Mucosa of rectum (tissue), 2 donors: ENCODE data around the gene TKT.

Experiments used
- H3K27ac ChIP-seq, 2 donors: one replicate each; pipeline ENCODE4 v1.7.0; 2013; ENCODE audit warnings: inconsistent platforms in 2 of 2, low read depth in 2 of 2, low read length in 2 of 2
- H3K27me3 ChIP-seq, 2 donors: one replicate each; pipeline ENCODE4 v1.7.0; 2013; ENCODE audit warnings: low read length in 2 of 2; ENCODE audit not compliant: control insufficient read depth in 2 of 2, insufficient read depth in 2 of 2
- H3K36me3 ChIP-seq, 2 donors: one replicate each; pipeline ENCODE4 v1.7.0; 2013; ENCODE audit warnings: low read length in 2 of 2; ENCODE audit not compliant: control insufficient read depth in 2 of 2, insufficient read depth in 2 of 2
- H3K4me1 ChIP-seq, 2 donors: one replicate each; pipeline ENCODE4 v1.7.0; 2013; ENCODE audit warnings: low read length in 2 of 2, mild to moderate bottlenecking in 1 of 2; ENCODE audit not compliant: control insufficient read depth in 2 of 2, insufficient read depth in 2 of 2
- H3K4me3 ChIP-seq, 2 donors: one replicate each; pipeline ENCODE4 v1.7.0; 2013; ENCODE audit warnings: low read length in 2 of 2
- H3K9ac ChIP-seq, 2 donors: one replicate each; pipeline ENCODE4 v1.7.0; 2013; ENCODE audit warnings: low read length in 2 of 2, low read depth in 1 of 2, mild to moderate bottlenecking in 1 of 2
- H3K9me3 ChIP-seq, 2 donors: one replicate each; pipeline ENCODE4 v1.7.0; 2013; ENCODE audit warnings: low read length in 2 of 2; ENCODE audit not compliant: control insufficient read depth in 2 of 2
- donor health status: healthy.
- donor health status: Normal muscosa, but diverticular disease.

The TKT gene

DNA sequence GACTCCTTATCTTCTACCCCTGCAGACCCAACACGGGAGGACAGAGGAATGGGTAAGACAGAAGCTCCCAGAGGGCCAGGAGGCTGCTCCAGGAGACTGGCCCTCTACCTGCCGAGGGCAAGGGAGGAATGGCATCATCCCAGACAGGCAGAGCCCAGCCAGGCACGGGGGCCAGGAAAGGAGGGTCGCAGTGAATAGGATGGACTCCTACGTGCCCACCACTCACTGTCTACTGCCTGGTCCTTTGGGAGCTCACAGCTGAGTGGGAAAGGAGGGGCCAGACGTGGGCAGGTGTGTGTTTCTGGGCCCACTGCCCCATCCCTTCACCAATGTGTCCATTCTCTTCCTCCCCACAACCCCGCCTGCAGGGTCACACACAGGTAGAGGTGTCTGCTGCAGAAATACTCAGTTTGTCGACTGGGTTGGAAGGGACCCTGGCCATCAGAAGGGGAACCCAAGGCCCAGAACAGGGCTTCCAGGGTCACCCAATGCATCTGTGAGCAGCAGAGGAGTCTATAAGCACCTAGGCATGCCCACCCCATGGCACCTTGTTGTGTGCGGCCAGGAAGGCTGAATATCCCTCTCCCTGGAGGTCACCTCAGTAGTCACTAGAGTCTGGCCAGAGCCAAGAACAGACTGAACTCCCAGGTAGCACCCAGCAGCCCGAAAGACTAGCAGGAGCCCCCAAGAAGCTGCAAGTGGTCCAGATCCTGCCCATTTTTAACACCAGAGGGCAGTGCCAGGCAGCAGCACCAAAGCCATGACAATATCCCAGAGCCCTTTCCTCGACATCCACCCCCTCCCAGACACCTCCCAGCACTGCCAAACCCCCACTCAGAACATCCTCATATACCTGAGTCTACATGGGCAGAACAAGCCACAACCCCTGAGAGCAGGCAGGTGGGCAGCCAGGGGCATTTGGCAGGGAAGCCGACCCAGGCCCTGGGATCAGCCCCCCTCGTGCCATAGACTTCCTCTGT lies 24.0 kb downstream of the TKT start:
- Histone ChIP-seq H3K4me1 (peaks cover 9 to 11% of the 10 kb centered on the region in 2 donors), H3K9me3 (no peaks in the 10 kb centered on the region), H3K27me3 (no peaks in the 10 kb centered on the region), H3K9ac (no peak overlapping the region), H3K27ac (no peak overlapping the region), H3K36me3 (peaks cover 70 to 76% of the 10 kb centered on the region in 2 donors), H3K4me3 (no peak overlapping the region)

DNA sequence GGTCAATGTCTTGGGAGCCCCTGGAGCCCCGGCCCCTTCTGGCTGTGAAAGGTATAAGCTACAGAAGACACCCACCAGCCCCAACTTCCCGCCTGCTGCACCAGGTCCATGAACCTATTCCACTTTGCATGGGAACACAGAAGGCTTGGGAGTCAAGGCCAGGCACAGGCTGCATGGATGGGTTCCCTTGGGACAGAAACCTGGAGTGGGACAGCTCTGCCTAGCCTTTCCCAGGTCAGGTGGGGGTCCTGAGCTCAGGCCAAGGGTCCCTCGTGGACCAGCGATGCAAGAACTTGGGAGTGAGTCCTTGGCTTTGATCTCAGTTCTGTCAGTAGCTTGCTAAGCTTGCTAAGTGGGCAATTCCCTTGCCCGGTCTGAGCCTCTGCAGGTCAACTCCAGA lies 25.0 kb downstream of the TKT start:
- H3K9me3 ChIP-seq = no peaks in the 10 kb centered on the region
- H3K9ac ChIP-seq = no peak overlapping the region
- H3K4me1 ChIP-seq = peaks cover under 1% of the 10 kb centered on the region in 2 donors
- peaks cover 77 to 82% of the 10 kb centered on the region in 2 donors for H3K36me3 ChIP-seq
- no peak overlapping the region for H3K27ac ChIP-seq
- no peaks in the 10 kb centered on the region for H3K27me3 ChIP-seq
- H3K4me3 ChIP-seq = no peak overlapping the region

DNA sequence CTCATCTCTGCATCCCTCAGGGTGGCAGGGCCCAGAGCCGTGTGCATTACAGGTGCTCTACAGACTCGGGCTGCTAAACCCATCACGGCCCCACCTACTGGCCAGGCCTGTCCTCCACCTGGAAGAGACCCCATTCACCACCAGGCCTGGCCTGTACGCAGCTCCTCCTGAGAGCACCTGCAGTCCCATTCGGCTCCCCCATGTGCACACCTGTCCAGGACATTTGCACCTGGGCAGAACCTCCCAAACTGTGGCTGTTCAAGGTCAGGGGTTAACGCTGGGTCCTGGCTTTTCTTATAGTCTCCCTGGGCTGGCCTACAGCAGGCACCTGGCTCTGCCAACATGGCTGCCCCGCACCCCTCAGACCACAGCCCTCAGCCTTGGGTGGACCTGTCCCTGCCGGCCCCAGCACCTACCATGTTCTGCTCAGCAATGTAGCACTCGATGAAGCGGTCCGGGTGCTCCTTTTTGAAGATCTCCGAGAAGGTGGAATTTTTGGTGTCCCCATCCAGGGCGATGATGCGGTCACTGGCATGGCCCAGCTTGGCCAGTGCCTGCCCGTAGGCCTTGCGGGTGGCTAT lies 25.7 kb downstream of the TKT start:
- Histone ChIP-seq H3K27me3 (no peaks in the 10 kb centered on the region), H3K36me3 (peaks cover 80 to 84% of the 10 kb centered on the region in 2 donors), H3K27ac (no peak overlapping the region), H3K9me3 (no peaks in the 10 kb centered on the region), H3K9ac (no peak overlapping the region), H3K4me3 (no peak overlapping the region), H3K4me1 (no peaks in the 10 kb centered on the region)

DNA sequence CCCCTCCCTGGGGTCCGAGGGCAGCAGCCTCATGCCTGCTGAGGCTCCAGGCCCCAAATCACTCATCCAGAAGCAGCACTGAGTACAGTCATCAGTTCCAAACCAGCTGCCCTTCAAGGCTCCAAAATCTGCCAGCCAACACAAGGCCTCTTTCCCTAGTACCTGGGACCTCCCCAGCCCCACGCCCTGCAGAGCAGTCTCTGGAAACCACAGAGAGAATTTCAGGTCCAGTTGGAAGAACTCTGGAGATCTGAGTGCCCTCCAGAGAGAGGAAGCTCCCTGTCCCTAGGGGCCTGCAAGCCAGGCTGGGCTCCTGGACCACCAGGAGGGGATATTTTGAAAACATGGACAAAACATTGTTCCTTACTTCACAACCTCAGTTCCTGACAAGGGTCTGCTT lies 26.2 kb downstream of the TKT start:
- Histone ChIP-seq H3K27me3 (no peaks in the 10 kb centered on the region), H3K27ac (no peak overlapping the region), H3K4me3 (no peak overlapping the region), H3K36me3 (peaks cover 83 to 86% of the 10 kb centered on the region in 2 donors), H3K9me3 (no peaks in the 10 kb centered on the region), H3K4me1 (no peaks in the 10 kb centered on the region), H3K9ac (no peak overlapping the region)

DNA sequence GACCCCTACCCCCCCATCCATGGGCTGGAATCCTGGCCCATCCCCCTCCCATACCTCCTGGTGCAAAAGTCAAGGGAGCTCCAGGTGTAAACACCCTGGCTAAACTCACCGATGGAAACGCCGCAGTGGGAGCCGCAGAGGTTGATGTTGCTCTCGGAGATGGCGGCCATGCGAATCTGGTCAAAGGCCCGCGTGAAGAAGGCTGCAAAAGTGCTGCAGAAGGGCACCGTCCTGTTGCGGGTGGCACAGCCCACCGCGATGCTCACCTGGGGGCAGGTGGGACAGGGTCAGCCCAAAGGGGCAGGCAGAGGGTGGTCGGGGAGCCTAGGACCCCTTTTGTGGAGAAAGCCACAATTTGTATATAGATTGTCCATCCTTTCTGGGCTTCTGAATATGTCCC lies 26.7 kb downstream of the TKT start:
- Histone ChIP-seq H3K9ac (no peak overlapping the region), H3K4me3 (no peak overlapping the region), H3K27me3 (no peaks in the 10 kb centered on the region), H3K4me1 (no peaks in the 10 kb centered on the region), H3K36me3 (peaks cover 82 to 87% of the 10 kb centered on the region in 2 donors), H3K27ac (no peak overlapping the region), H3K9me3 (no peaks in the 10 kb centered on the region)

DNA sequence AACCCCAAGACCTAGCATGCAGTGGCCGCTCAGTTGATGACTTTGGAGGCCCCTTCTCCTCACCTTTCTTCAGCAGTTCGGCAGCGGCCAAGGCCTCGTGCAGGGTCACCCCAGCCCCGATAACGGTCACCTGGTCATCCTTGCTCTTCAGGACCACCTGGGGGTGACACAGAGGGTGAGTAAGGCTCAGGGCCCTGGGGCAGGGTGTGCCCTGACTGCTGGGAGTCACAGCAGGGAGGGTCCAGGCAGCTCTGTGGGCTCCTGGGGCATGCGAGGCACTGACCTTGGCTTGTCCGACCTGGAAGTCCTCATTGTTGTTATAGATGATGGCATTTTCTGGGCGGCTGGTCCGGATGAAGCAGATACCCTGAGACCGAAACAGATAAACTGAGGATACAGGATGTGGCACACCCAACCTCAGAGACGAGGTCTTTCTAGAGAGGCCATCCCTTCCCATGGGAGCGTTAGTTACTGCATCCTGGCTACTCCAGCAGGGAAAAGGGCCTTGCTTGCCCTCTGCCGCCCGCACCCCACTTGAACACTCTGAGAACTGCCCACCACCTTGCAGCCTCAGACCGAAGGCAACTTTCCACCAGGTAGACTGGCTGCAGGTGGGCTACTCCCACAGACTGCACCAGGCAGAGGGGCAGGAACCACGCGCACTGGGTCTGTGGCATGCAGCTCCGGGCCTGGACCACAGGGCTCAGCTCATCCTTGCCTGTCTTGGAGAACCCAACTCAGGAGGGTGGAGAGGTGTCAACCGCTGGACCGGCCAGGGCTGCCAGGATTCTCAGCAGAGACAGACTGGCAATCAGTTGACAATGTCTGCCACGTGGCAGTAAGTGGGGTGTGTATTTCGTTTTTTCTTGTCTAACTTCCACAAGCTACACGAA lies 27.6 kb downstream of the TKT start:
- Histone ChIP-seq H3K9ac (no peak overlapping the region), H3K27ac (no peak overlapping the region), H3K4me1 (no peaks in the 10 kb centered on the region), H3K4me3 (no peak overlapping the region), H3K27me3 (no peaks in the 10 kb centered on the region), H3K9me3 (no peaks in the 10 kb centered on the region), H3K36me3 (peaks cover 81 to 85% of the 10 kb centered on the region in 2 donors)

DNA sequence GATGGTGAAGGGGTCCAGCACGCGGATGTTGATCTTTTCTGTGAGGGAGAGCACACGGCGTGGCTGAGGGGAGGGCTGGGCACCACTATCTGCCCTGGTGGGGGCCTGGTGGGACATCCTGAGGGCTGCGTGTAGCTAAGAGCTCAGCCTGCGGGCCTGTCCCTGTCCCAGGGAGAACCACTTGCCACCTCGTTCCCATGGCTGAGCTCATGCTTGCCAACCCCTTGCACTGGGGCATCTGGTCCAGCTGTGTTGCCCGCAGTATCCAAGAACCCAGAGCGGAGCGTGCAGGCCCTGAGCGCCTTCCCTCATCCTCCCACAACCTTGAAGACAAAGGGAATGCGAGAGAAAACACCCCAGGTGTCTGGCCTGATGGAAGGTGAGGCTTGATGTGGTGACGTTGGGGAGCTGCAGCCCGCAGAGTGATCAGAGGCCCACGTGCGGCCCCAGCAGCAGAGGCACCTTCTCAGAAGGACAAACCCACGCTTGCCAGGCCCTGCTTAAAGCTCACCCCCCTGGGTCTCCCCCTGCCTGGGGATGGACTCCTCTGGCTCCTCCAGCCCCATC lies 28.9 kb downstream of the TKT start:
- no peak overlapping the region for H3K4me3 ChIP-seq
- no peaks in the 10 kb centered on the region for H3K27me3 ChIP-seq
- H3K9me3 ChIP-seq = no peaks in the 10 kb centered on the region
- H3K36me3 ChIP-seq = peaks cover 72 to 77% of the 10 kb centered on the region in 2 donors
- no peaks in the 10 kb centered on the region for H3K4me1 ChIP-seq
- no peak overlapping the region for H3K27ac ChIP-seq
- H3K9ac ChIP-seq = no peak overlapping the region

DNA sequence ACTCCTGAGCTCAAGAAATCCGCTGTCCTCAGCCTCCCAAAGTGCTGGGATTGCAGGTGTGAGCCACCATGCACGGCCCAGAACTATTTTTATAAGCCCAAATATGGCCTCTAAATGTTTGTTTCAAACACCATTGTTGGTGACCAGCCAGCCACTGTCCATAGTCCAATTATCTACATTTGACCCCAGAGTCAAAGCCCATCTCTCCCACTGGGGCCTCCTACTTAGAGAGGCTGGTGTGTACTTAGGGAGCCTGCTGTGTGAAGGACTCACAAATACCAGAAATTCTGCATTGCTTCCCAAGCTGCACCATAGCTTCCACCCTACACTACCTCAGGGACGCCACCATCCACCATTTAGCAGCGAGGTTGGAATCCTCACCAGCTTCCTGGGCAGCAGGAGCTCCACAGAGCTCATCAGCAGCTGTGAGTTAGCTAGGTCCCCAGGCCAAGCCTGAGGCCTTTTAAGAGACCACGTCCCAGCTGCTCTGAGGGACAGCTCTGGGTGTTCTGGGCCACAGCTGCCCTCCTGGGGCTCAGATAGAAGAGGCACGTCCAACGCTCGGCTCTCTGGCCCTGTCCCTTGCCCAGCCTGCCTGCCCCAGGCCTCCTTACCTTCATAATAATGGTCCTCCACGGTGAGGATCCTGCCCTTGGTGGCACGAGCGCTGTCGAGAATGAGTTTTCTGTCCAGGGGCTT lies 29.5 kb downstream of the TKT start:
- no peak overlapping the region for H3K9ac ChIP-seq
- H3K27ac ChIP-seq = no peak overlapping the region
- H3K4me3 ChIP-seq = no peak overlapping the region
- no peaks in the 10 kb centered on the region for H3K9me3 ChIP-seq
- H3K4me1 ChIP-seq = no peaks in the 10 kb centered on the region
- H3K36me3 ChIP-seq = peaks cover 66 to 73% of the 10 kb centered on the region in 2 donors
- no peaks in the 10 kb centered on the region for H3K27me3 ChIP-seq

DNA sequence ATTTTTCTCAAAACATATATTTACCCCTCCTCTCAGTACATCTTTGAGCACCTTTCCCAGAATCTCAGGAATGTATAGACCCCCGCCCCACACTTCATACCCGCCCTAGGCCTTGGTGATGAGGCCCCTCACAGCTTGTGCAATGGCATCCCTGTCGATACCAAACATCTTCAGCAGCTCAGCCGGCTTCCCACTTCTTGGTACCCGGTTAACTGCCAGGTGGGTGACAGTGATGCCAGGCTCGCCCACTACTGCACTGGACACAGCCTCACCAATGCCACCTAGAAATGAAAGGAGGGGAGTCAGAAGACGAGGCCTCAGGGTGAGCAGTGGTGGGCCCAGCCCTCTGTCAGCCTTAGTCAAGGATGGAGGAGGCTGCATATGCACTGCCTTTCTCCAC lies 30.2 kb downstream of the TKT start:
- H3K4me3 ChIP-seq = no peak overlapping the region
- no peak overlapping the region for H3K9ac ChIP-seq
- H3K27ac ChIP-seq = no peak overlapping the region
- no peaks in the 10 kb centered on the region for H3K4me1 ChIP-seq
- H3K27me3 ChIP-seq = no peaks in the 10 kb centered on the region
- H3K9me3 ChIP-seq = no peaks in the 10 kb centered on the region
- H3K36me3 ChIP-seq = peaks cover 60 to 72% of the 10 kb centered on the region in 2 donors
